MM.1S (cell line): ENCODE measurements around the gene RPS6KA6.

Experiments
- DNase-seq: peaks from one replicate; pipeline ENCODE4 v3.0.0-alpha.2; 2015
- H2AFZ ChIP-seq: fragments of 300-600 bp; sonication (generic); 2 replicates; pipeline ENCODE4 v1.6.0; 2016; ENCODE audit warnings: antibody characterized with exemption, low read length
- H3F3A ChIP-seq: fragments of 300-600 bp; sonication (generic); 2 replicates; pipeline ENCODE4 v1.6.1; 2016; ENCODE audit warnings: mild to moderate bottlenecking, antibody characterized with exemption, low read length, moderate library complexity, mixed read lengths; ENCODE audit not compliant: insufficient read depth
- H3K27ac ChIP-seq: fragments of 300-600 bp; sonication (generic); 2 replicates; pipeline ENCODE4 v1.5.1; 2016; ENCODE audit warnings: mild to moderate bottlenecking, low read length
- H3K27me3 ChIP-seq: fragments of 300-600 bp; sonication (generic); replicated peaks from 2 replicates; pipeline ENCODE4 v1.6.0; 2016; ENCODE audit warnings: low read length; ENCODE audit not compliant: insufficient read depth
- H3K36me3 ChIP-seq: fragments of 300-600 bp; sonication (generic); replicated peaks from 2 replicates; pipeline ENCODE4 v1.6.1; 2016; ENCODE audit warnings: mild to moderate bottlenecking, low read length, mixed read lengths; ENCODE audit not compliant: insufficient read depth
- H3K4me1 ChIP-seq: fragments of 300-600 bp; sonication (generic); 2 replicates; pipeline ENCODE4 v1.6.1; 2016; ENCODE audit warnings: low read length, mixed read lengths
- H3K4me2 ChIP-seq: fragments of 300-600 bp; sonication (generic); 2 replicates; pipeline ENCODE4 v1.6.0; 2016; ENCODE audit warnings: low read depth, low read length
- H3K4me3 ChIP-seq: fragments of 300-600 bp; sonication (generic); 2 replicates; pipeline ENCODE4 v1.5.1; 2016; ENCODE audit warnings: low read length, mixed read lengths
- H3K79me2 ChIP-seq: fragments of 300-600 bp; sonication (generic); 2 replicates; pipeline ENCODE4 v1.6.1; 2016; ENCODE audit warnings: mixed run types, low read length, mixed read lengths
- H3K9ac ChIP-seq: fragments of 300-600 bp; sonication (generic); 2 replicates; pipeline ENCODE4 v1.6.1; 2016; ENCODE audit warnings: low read length, mixed read lengths
- H3K9me2 ChIP-seq: fragments of 300-600 bp; sonication (generic); replicated peaks from 2 replicates; pipeline ENCODE4 v1.6.1; 2016; ENCODE audit warnings: mild to moderate bottlenecking, low read length, mixed read lengths; ENCODE audit not compliant: insufficient read depth
- H3K9me3 ChIP-seq: fragments of 300-600 bp; sonication (generic); replicated peaks from 2 replicates; pipeline ENCODE4 v1.6.1; 2016; ENCODE audit warnings: mild to moderate bottlenecking, low read length, mixed read lengths; ENCODE audit not compliant: insufficient read depth
- H4K20me1 ChIP-seq: fragments of 300-600 bp; sonication (generic); 2 replicates; pipeline ENCODE4 v1.6.1; 2016; ENCODE audit warnings: mild to moderate bottlenecking, low read length, moderate library complexity, mixed read lengths; ENCODE audit not compliant: insufficient read depth
- CTCF ChIP-seq: fragments of 300-600 bp; sonication (generic); IDR thresholded peaks from 2 replicates; pipeline ENCODE4 v1.5.1; 2016; ENCODE audit warnings: antibody characterized with exemption, low read length, mixed read lengths
- EZH2 ChIP-seq: fragments of 300-600 bp; sonication (generic); optimal IDR thresholded peaks from 2 replicates; pipeline ENCODE3; 2017; ENCODE audit warnings: low read depth, mild to moderate bottlenecking, antibody characterized with exemption, low read length, mixed read lengths
- EZH2phosphoT487 ChIP-seq: fragments of 300-600 bp; sonication (generic); IDR thresholded peaks from 2 replicates; pipeline ENCODE4 v1.6.1; 2018; ENCODE audit warnings: antibody characterized with exemption, low read length

RPS6KA6 gene

GRCh38 chrX:84192006-84192405, 4.0 kb upstream of the RPS6KA6 start:
- Histone ChIP-seq H3K9me2 (no peaks in the 10 kb centered on the region), H3K27ac (no peak overlapping the region), H3K79me2 (no peaks in the 10 kb centered on the region), H3K36me3 (no peaks in the 10 kb centered on the region), H3K4me1 (no peaks in the 10 kb centered on the region), H3K27me3 (no peaks in the 10 kb centered on the region), H3K9me3 (no peaks in the 10 kb centered on the region), H3K9ac (no peak overlapping the region), H3K4me3 (no peak overlapping the region), H3K4me2 (no peak overlapping the region), H4K20me1 (no peaks in the 10 kb centered on the region), H3F3A (peaks cover 3% of the 10 kb centered on the region; the same call in 1 of the 2 replicates), H2AFZ (no peak overlapping the region)
- no peak for DNase-seq
- no peak for TF ChIP-seq CTCF

GRCh38 chrX:84189125-84189524, 1.1 kb upstream of the RPS6KA6 start:
- Histone ChIP-seq H3K36me3 (no peaks in the 10 kb centered on the region), H3K9me3 (no peaks in the 10 kb centered on the region), H3K4me1 (no peaks in the 10 kb centered on the region), H3K4me2 (no peak overlapping the region), H4K20me1 (no peaks in the 10 kb centered on the region), H3K4me3 (no peak overlapping the region), H3K27me3 (no peaks in the 10 kb centered on the region), H2AFZ (no peak overlapping the region), H3K27ac (no peak overlapping the region), H3K9ac (no peak overlapping the region), H3F3A (peaks cover 9% of the 10 kb centered on the region; the same call in 1 of the 2 replicates), H3K9me2 (no peaks in the 10 kb centered on the region), H3K79me2 (no peaks in the 10 kb centered on the region)
- no peak for DNase-seq
- TF ChIP-seq CTCF: no peak
- no peak for TF ChIP-seq EZH2phosphoT487
- TF ChIP-seq EZH2: no peak

GRCh38 chrX:84188320-84188834, 378 bp upstream of the RPS6KA6 start:
- peak overlapping the region; percentile 51; the same call in 1 of the 2 replicates for H2AFZ ChIP-seq
- no peak overlapping the region for H3K27ac ChIP-seq
- H4K20me1 ChIP-seq: no peaks in the 10 kb centered on the region
- no peak overlapping the region for H3K9ac ChIP-seq
- peak overlapping the region; percentile 37; the same call in 1 of the 2 replicates for H3K4me2 ChIP-seq
- TF ChIP-seq EZH2 (no peak), EZH2phosphoT487 (no peak), CTCF (no peak)
- DNase-seq: peak; percentile 65
- no peaks in the 10 kb centered on the region for H3K79me2 ChIP-seq
- no peaks in the 10 kb centered on the region for H3K27me3 ChIP-seq
- H3K9me3 ChIP-seq: no peaks in the 10 kb centered on the region
- H3K9me2 ChIP-seq: no peaks in the 10 kb centered on the region
- H3K4me3 ChIP-seq: peak overlapping the region; percentile 70
- H3F3A ChIP-seq: peaks cover 9% of the 10 kb centered on the region; the same call in 1 of the 2 replicates
- no peaks in the 10 kb centered on the region for H3K4me1 ChIP-seq
- no peaks in the 10 kb centered on the region for H3K36me3 ChIP-seq
